H9 (cell line): Measurements from ENCODE around the gene DLGAP4. TPM values are rescaled to one million over a fixed set of nuclear protein-coding genes. Genes with fewer than 3 reads are reported as not detected.

ENCODE experiments used
- DNase-seq: peaks from one replicate; pipeline ENCODE4 v3.0.0-alpha.2; 2017
- H2AFZ ChIP-seq: one replicate; pipeline ENCODE4 v1.6.1; 2013; ENCODE audit warnings: mild to moderate bottlenecking, low read length, control low read depth, moderate library complexity
- H2AK5ac ChIP-seq: 2 replicates; pipeline ENCODE4 v1.6.1; 2013; ENCODE audit warnings: low read length, control low read depth, mixed read lengths; ENCODE audit not compliant: insufficient read length
- H2BK120ac ChIP-seq: one replicate; pipeline ENCODE4 v1.6.1; 2013; ENCODE audit warnings: low read depth, mild to moderate bottlenecking, low read length, control low read depth, inconsistent platforms; ENCODE audit not compliant: poor library complexity, severe bottlenecking
- H2BK12ac ChIP-seq: 2 replicates; pipeline ENCODE4 v1.6.1; 2013; ENCODE audit warnings: low read length, control low read depth, mixed read lengths, low read depth; ENCODE audit not compliant: insufficient read length
- H2BK15ac ChIP-seq: 2 replicates; pipeline ENCODE4 v1.6.1; 2013; ENCODE audit warnings: low read depth, low read length, control low read depth
- H2BK20ac ChIP-seq: one replicate; pipeline ENCODE4 v1.6.1; 2013; ENCODE audit warnings: low read depth, mild to moderate bottlenecking, low read length, control low read depth, inconsistent platforms; ENCODE audit not compliant: poor library complexity, severe bottlenecking
- H2BK5ac ChIP-seq: 2 replicates; pipeline ENCODE4 v1.6.1; 2013; ENCODE audit warnings: low read length, control low read depth, mixed read lengths; ENCODE audit not compliant: insufficient read length
- H3K14ac ChIP-seq: 2 replicates; pipeline ENCODE4 v1.6.1; 2013; ENCODE audit warnings: low read length, control low read depth; ENCODE audit not compliant: insufficient read depth
- H3K18ac ChIP-seq: 2 replicates; pipeline ENCODE4 v1.6.1; 2013; ENCODE audit warnings: low read depth, mild to moderate bottlenecking, mixed read lengths, low read length, control low read depth; ENCODE audit not compliant: insufficient read length
- H3K23ac ChIP-seq: 2 replicates; pipeline ENCODE4 v1.6.1; 2013; ENCODE audit warnings: low read length, control low read depth, mixed read lengths, low read depth; ENCODE audit not compliant: insufficient read length
- H3K23me2 ChIP-seq: 2 replicates; pipeline ENCODE4 v1.6.1; 2013; ENCODE audit warnings: low read depth, mild to moderate bottlenecking, mixed read lengths, low read length, control low read depth; ENCODE audit not compliant: insufficient read length, poor library complexity, severe bottlenecking
- H3K27ac ChIP-seq: 2 replicates; pipeline ENCODE4 v1.5.1; 2013; ENCODE audit warnings: low read length, control low read depth, mixed read lengths, low read depth; ENCODE audit not compliant: insufficient read length
- H3K27me3 ChIP-seq: 2 replicates; pipeline ENCODE4 v1.6.1; 2013; ENCODE audit warnings: low read length, control low read depth, inconsistent platforms; ENCODE audit not compliant: insufficient read depth
- H3K4ac ChIP-seq: 2 replicates; pipeline ENCODE4 v1.6.1; 2013; ENCODE audit warnings: low read depth, mild to moderate bottlenecking, control low read depth, inconsistent platforms, low read length, moderate library complexity
- H3K4me1 ChIP-seq: 2 replicates; pipeline ENCODE4 v1.6.1; 2013; ENCODE audit warnings: low read length, control low read depth, inconsistent platforms; ENCODE audit not compliant: insufficient read depth
- H3K4me2 ChIP-seq: 2 replicates; pipeline ENCODE4 v1.6.1; 2013; ENCODE audit warnings: low read length, control low read depth, mixed read lengths; ENCODE audit not compliant: insufficient read length, insufficient read depth
- H3K56ac ChIP-seq: 2 replicates; pipeline ENCODE4 v1.6.1; 2013; ENCODE audit warnings: low read depth, mild to moderate bottlenecking, mixed read lengths, low read length, control low read depth; ENCODE audit not compliant: insufficient read length
- H3K79me1 ChIP-seq: 2 replicates; pipeline ENCODE4 v1.6.1; 2013; ENCODE audit warnings: low read depth, mild to moderate bottlenecking, moderate library complexity, low read length, control low read depth, inconsistent platforms; ENCODE audit not compliant: insufficient read depth, poor library complexity, severe bottlenecking
- H3K79me2 ChIP-seq: 2 replicates; pipeline ENCODE4 v1.6.1; 2013; ENCODE audit warnings: low read length, control low read depth, inconsistent platforms; ENCODE audit not compliant: insufficient read depth
- H3K9ac ChIP-seq: 2 replicates; pipeline ENCODE4 v1.6.1; 2013; ENCODE audit warnings: low read length, control low read depth, mixed read lengths; ENCODE audit not compliant: insufficient read length; ENCODE audit errors: extremely low read depth
- H3K9me3 ChIP-seq: one replicate; pipeline ENCODE4 v1.6.1; 2013; ENCODE audit warnings: low read depth, low read length, inconsistent platforms; ENCODE audit not compliant: control insufficient read depth
- H3T11ph ChIP-seq: one replicate; pipeline ENCODE4 v1.6.1; 2013; ENCODE audit warnings: mild to moderate bottlenecking, low read length, control low read depth, inconsistent platforms
- H4K20me1 ChIP-seq: one replicate; pipeline ENCODE4 v1.6.1; 2013; ENCODE audit not compliant: control insufficient read depth, insufficient read length, insufficient read depth
- H4K5ac ChIP-seq: 2 replicates; pipeline ENCODE4 v1.6.1; 2013; ENCODE audit warnings: low read depth, mild to moderate bottlenecking, mixed read lengths, low read length, control low read depth; ENCODE audit not compliant: insufficient read length
- H4K8ac ChIP-seq: replicated peaks from 2 replicates; pipeline ENCODE4 v1.6.1; 2013; ENCODE audit warnings: low read length, control low read depth, mixed read lengths, low read depth; ENCODE audit not compliant: insufficient read length
- H4K91ac ChIP-seq: 2 replicates; pipeline ENCODE4 v1.6.1; 2013; ENCODE audit warnings: low read depth, mild to moderate bottlenecking, moderate library complexity, mixed read lengths, low read length, control low read depth; ENCODE audit not compliant: insufficient read length
- H3K27ac Mint-ChIP-seq, 3 experiments: 2 replicates in 2 of 3; 3 replicates in 1 of 3; pipeline ENCODE4 v1.8.0; 2020 to 2021; ENCODE audit warnings: mixed read lengths in 3 of 3, mild to moderate bottlenecking in 1 of 3, moderate library complexity in 1 of 3
- H3K27me3 Mint-ChIP-seq: 2 replicates; pipeline ENCODE4 v1.8.0; 2021; ENCODE audit warnings: low read depth, mild to moderate bottlenecking, moderate library complexity, mixed read lengths
- H3K36me3 Mint-ChIP-seq, 3 experiments: 2 replicates in 2 of 3; 3 replicates in 1 of 3; pipeline ENCODE4 v1.8.0; 2020 to 2021; ENCODE audit warnings: low read depth in 3 of 3, mixed read lengths in 3 of 3; ENCODE audit not compliant: insufficient read depth in 1 of 3
- H3K4me1 Mint-ChIP-seq, 2 experiments: 2 replicates each; pipeline ENCODE4 v1.8.0; 2020; ENCODE audit warnings: mixed read lengths in 2 of 2
- H3K4me3 Mint-ChIP-seq, 2 experiments: 2 replicates in 1 of 2; 3 replicates in 1 of 2; pipeline ENCODE4 v1.8.0; 2020 to 2021; ENCODE audit warnings: mild to moderate bottlenecking in 2 of 2, mixed read lengths in 2 of 2, moderate library complexity in 1 of 2
- H3K9me3 Mint-ChIP-seq, 2 experiments: 2 replicates in 1 of 2; 3 replicates in 1 of 2; pipeline ENCODE4 v1.8.0; 2020; ENCODE audit warnings: mild to moderate bottlenecking in 2 of 2, mixed read lengths in 2 of 2, moderate library complexity in 1 of 2
- CTCF ChIP-seq: fragments of 200-600 bp; sonication (generic); conservative IDR thresholded peaks from 3 replicates; pipeline ENCODE4 v1.8.0; 2021; ENCODE audit warnings: antibody characterized with exemption, mild to moderate bottlenecking
- WGBS: extraction: QIAGEN DNeasy Blood & Tissue Kit; methylation state at CpG from one replicate; pipeline ENCODE4 v1.1.7; 2013; ENCODE audit warnings: missing lambda C conversion rate, low lambda C conversion rate, mixed read lengths; ENCODE audit not compliant: insufficient read length; ENCODE audit errors: extremely low coverage; 5-methylcytosine and 5-hydroxymethylcytosine counted together
- total RNA-seq: library from RNA; stranded (reverse); gene quantifications from 2 replicates; pipeline ENCODE4 v1.2.1, GENCODE V29; 2021

The DLGAP4 gene
- total RNA-seq, 1 experiment from 2014 or later, result 48.0 TPM

- no peak overlapping the region for H2BK12ac ChIP-seq
- H3K79me1 ChIP-seq, result no peaks in the 10 kb centered on the region
- no peaks in the 10 kb centered on the region for H3K27me3 ChIP-seq
- H2AFZ ChIP-seq, result no peak overlapping the region
- no peaks in the 10 kb centered on the region for H4K20me1 ChIP-seq
- no peaks in the 10 kb centered on the region for H3K79me2 ChIP-seq
- Mint-ChIP-seq H3K27me3 (peaks cover 7% of the 10 kb centered on the region), H3K4me3 (no peak overlapping the region), H3K9me3 (peaks cover 0 to 2% of the 10 kb centered on the region in 2 experiments; a peak in 2 of 5 replicates), H3K4me1 (peaks cover 9 to 26% of the 10 kb centered on the region in 2 experiments), H3K27ac (no peak overlapping the region), H3K36me3 (peaks cover 0 to 1% (median 0%) of the 10 kb centered on the region in 3 experiments; a peak in 1 of 7 replicates)
- H3T11ph ChIP-seq, result no peak overlapping the region
- no peaks in the 10 kb centered on the region for H3K9me3 ChIP-seq
- no peak overlapping the region for H3K9ac ChIP-seq
- H2AK5ac ChIP-seq, result no peak overlapping the region
- no peak overlapping the region for H3K27ac ChIP-seq
- DNase-seq, result no peak
- no peak overlapping the region for H3K18ac ChIP-seq
- WGBS, result no CpG with 5 or more reads among the region's 11 CpGs
- H3K4me2 ChIP-seq, result no peak overlapping the region
- no peak overlapping the region for H2BK15ac ChIP-seq
- H4K8ac ChIP-seq, result no peak overlapping the region
- no peak for TF ChIP-seq CTCF
- no peak overlapping the region for H2BK120ac ChIP-seq
- H3K4ac ChIP-seq, result no peak overlapping the region
- H2BK20ac ChIP-seq, result no peak overlapping the region
- no peak overlapping the region; the same call in 1 of the 2 replicates for H3K14ac ChIP-seq
- H3K56ac ChIP-seq, result no peak overlapping the region
- no peak overlapping the region for H2BK5ac ChIP-seq
- H3K4me1 ChIP-seq, result no peaks in the 10 kb centered on the region
- no peak overlapping the region for H4K5ac ChIP-seq
- H3K23ac ChIP-seq, result no peak overlapping the region
- H4K91ac ChIP-seq, result no peak overlapping the region
- no peaks in the 10 kb centered on the region for H3K23me2 ChIP-seq
These were observed 98.4 kb downstream of the DLGAP4 start for GRCh38 chr20:36404435-36404978.
